Measurements from ENCODE around the gene LYSMD4.
"Not testable (repeated sequence)": the region's sequence is repeated elsewhere in the genome, so short reads cannot be mapped to it uniquely, and the experiment has no call there.

The LYSMD4 gene

DNA sequence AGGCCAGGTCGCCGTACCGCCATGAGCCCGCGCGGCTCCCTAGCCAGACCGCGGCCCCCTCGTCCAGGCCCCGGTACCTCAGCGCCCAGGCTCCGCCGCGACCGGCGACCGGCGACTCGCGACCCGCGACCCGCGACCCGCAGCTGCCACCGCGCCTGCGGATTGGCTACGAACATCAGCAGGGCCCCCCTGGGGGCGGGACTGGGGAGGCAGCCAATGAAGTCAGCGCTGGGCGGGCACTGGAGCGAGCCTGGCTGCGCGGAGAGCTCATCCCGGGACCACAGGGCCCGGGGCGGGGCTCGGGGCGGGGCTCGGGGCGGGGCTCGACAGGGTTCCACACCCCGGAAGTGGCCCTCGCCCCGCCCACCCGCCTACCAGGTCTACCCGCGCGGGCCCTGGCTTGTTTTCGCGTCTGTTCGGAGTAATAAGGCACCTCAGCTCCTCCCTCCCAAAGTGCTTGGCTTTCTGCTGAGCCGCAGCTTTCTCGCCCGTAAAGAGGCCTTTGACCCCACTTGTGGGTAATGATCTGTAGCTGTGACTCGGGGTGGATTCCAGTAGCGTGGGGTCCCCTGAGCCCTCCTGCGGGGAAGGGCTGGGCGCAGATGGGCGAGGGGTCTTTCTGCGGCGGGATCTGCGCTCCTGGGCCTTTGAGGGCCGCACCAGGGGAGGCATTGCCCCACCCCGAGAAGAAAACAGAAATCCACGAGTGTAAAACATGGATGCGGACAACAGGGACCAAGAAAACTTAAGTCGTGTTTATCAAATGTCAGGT lies at the start of gene LYSMD4:
LYSMD4 (minus strand) TSS at position 170 of the 772 bp plus-strand sequence. CDS start 1,438 bp downstream, outside the sequence.
- peak; percentile 99 for DNase-seq

DNA sequence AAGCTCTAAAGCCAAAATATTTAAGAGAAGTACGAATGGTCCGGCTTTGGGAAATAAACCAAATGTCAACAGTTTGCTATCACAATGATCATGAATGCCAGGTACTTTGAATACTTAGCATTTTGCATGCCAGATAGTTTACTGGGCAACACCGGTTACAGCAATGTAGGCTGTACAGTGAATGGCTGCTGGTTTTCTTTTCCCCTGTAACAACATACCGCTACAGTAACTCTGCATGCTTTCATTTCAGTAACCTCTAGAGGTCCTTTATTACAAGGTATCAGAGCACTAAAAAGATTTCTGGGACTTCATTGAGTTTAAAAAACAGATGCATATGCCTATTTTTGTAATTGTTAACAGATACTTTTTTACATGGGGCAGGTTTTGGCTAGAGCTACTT lies 48.8 kb upstream of the LYSMD4 start:
- not testable (repeated sequence) for DNase-seq

DNA sequence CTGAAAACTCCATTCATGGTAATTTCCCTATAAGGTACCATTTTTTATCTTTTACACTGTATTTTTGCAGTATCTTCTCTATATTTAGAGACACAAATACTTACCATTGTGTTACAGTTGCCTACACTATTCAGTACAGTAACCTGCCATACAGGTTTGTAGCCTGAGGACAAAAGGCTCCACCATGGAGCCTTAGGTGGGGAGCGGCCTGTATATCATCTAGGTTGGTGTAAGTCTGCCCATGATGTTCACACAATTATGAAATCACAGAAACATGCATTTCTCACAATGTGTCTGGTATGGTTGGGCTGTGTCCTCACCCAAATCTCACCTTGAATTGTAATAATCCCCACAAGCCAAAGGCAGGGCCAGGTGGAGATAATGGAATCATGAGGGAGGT lies 43.9 kb upstream of the LYSMD4 start:
- no peak for DNase-seq

DNA sequence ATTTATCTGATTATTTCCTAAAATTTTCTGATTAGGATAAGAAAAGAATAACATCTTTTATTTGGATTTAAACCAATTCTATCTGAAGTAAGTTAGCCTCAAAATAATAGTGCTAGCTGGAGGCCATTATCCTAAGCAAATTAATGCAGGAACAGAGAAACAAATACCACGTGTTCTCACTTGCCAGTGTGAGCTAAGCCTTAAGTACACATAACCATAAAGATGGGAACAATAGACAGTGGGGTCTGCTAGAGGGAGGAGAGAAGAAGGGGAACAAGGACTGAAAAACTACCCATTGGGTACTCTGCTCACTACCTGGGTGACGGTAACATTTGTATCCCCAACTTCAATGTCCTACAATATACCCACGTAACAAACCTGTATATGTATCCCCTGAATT lies 31.3 kb upstream of the LYSMD4 start:
- no peak for DNase-seq

DNA sequence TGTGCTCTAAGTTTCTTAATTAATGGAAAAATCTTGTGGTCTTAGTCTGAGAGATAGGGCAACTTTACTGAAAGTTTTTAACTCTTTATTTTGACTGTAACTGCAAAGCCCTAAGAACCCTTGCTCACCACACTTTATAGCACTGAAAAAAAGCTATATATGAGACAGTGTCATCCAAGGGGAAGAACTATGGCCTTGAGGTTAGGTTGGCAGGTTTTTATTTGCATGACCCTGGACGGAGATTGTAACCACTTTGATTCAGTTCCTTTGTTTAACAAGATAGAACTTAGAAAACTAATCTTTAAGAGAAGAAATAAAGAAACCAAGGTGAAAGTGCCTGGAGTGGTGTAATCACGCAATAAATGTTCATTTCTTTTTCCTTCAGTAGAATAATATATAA lies 30.6 kb upstream of the LYSMD4 start:
- DNase-seq = no peak

DNA sequence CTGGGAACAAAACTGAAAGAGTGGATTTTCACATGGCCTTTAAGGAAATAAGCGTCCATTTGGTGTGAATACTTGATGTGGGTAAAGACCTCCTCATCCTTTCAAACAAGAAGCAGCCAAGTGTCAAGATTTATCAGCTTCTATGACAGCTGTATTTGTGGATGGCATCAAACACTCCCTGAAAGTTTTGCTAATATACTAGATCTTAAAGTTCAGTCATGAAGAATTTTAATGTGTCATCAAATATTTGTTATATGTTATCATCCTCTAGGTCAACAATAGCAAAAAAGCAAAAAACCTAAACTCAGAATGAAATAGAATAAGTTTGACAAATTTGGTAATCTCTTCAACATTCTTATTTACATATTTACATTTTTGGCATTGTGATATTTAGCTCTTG lies 29.1 kb upstream of the LYSMD4 start:
- no peak for DNase-seq

DNA sequence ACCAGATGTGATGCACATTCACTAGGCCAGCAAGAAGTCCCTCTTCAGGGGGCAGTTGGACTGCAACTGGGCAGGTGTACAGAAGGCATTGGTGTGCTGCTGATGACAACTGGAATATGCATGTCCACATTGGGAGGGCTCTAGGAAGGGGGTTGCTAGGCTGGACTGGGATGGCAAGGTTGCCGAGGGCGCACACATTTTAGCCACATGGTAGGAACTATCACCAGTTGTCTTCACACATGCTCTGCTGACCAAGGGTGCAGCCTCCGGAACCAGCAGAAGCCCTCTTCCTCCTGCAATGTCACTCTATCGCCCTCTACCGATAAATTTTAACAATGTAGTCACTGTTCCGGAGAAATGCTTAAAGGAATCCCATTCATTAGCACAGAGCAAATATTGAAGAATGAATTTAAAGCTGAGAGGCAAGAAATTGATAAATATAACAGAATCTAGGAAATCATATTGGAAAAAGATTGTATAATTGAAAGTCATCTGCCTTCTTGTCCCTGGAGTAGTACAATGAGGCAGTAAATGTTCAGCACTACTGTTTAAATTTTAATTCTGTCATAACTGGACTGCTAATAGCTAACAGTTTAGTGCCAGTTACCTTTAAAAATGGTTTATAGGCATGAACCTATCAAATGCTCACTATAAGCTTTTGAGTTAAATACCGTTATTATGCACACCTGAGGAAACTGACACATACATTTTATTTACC lies 22.6 kb upstream of the LYSMD4 start:
- peak; percentile 52 for DNase-seq

DNA sequence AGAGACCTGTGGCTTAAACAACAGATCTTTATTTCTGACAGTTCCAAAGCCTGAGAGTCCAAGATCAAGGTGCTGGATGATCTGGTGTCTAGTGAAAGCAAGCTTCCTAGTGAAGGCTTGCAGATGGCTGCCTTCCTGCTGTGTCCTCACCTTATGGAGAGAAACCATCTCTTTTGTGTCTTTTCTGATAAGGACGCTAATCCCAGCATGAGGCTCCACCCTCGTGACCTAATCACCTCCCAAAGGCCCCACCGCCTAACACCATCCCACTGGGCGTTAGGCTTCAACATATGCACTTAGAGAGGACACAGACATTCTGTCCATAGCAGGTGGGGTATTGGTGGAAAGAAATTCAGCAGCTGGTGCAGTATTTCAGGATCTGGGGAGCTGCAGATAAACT lies 19.8 kb upstream of the LYSMD4 start:
- DNase-seq = no peak

DNA sequence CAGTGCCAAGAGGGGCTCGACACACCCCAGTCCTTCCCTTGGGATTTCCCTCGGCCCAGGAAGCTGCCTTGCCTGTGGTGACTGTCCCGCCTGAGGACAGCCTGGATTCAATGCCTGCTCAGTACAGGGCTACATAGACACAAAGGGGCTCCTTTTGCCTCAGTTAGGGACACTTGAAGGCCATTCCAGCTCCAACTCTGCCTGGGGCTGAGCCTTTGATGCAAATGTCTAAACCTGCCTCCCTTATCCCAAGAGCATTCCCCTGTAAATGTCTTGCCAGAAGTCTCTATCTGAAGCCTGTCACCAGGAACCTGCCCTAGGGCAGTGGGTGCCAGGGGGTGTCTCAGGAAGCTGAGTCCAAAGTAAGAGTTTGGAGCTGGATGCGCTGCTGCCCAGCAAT lies 19.3 kb upstream of the LYSMD4 start:
- DNase-seq = no peak

DNA sequence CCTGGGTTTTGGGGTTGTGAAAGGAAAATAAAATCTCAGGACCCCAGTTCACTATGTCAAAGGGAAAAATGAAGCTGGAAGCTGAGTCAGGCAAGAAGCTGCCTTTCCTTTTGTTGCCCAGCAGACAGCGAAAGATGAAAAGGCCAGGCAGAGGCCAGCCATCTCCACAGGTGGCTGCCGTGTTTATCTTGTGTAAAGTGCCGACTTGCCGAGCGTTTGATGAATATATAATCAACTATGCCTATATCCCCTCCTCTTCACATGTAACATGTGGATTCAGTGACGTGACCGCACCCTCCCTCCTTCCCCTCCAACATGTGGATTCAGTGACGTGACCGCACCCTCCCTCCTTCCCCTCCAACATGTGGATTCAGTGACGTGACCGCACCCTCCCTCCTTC lies 17.1 kb upstream of the LYSMD4 start:
- DNase-seq = not testable (repeated sequence)

DNA sequence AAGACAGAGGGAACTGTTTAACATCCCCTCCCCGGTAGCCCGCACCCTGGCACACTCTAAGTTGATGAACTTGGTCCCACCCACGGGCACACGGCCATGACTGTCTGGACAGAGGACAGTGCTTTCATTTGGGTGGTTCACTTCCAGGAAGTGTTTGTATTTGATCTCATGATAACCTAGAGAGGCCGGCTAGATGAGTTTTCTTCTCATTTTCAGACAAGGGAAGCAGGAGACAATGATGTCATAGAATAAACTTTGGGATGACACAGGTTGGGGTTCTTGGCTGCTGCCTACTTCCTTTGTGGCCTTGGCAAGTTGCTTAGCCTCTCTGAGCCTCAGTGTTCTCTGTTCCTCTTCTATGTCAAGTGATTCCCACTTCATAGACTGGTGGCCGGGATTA lies 16.1 kb upstream of the LYSMD4 start:
- DNase-seq = no peak

DNA sequence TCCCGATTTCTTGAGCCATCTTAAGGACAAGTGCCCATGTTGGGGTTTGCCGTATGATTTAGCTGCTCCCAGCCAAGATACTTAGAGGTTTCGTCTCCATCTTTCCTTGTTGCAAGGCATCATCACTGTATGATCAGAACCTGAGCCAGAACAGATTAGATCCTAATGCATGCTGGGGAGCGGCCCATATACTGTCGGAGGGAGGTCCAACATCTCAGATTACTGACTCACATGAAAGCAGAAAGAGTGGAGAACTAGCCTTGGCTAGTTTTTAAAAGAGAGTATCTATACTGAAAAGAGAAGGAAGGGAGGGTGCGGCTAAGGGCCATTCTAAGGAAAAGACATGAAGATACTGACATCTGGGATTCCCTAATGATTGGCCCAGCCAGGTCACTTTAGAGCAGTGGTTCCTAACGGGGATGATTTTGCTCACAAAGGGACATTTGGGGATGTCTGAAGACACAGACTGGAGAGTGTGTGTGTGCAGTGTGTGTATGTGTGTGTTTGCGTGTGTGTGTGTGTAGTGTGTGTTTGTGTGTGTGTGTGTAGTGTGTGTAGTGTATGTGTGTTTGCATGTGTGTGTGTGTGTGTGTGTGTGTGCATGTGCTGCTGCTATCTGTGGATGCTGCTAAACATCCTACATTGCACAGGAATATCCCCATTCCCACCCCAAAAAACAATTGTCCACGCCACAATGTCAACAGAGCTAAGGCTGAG lies 12.3 kb upstream of the LYSMD4 start:
- DNase-seq = no peak

DNA sequence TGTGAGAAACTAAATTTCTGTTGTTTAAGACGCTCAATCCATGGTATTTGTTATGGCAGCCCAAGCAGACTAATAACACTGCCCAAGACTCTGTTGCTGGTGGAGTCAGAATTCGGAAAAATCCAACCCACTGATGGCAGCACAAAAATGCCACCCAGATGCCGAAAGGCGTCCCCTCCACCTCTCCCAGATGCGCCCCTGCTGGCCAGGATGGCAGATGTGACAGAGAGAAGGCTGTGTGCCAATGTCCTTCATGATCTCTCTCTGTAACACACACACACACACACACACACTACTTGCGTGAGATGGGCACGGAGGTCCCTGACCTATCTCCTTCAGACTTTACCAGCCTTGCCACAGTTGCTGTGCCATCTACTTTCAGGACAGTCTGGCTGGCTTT lies 10.9 kb upstream of the LYSMD4 start:
- DNase-seq = no peak

DNA sequence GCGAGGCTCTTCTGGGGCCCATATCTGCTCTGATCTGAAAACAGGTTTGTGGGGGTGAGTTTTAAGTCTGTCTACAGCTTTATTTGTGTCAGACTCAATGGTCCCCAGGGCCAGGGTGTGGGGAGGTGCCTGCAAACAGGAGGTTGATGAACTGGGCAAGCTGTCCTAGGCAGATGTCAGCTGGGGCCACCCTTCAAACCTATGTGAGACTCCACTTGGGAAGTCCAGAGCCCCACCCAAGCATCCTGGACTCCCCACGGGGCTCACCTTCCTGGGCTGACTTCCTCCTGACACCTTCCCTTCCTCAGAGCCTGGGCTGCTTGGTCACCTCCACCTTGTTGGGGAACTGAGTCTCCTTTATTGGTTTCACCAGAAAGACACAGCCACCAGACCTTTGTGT lies 8.6 kb upstream of the LYSMD4 start:
- DNase-seq = no peak

DNA sequence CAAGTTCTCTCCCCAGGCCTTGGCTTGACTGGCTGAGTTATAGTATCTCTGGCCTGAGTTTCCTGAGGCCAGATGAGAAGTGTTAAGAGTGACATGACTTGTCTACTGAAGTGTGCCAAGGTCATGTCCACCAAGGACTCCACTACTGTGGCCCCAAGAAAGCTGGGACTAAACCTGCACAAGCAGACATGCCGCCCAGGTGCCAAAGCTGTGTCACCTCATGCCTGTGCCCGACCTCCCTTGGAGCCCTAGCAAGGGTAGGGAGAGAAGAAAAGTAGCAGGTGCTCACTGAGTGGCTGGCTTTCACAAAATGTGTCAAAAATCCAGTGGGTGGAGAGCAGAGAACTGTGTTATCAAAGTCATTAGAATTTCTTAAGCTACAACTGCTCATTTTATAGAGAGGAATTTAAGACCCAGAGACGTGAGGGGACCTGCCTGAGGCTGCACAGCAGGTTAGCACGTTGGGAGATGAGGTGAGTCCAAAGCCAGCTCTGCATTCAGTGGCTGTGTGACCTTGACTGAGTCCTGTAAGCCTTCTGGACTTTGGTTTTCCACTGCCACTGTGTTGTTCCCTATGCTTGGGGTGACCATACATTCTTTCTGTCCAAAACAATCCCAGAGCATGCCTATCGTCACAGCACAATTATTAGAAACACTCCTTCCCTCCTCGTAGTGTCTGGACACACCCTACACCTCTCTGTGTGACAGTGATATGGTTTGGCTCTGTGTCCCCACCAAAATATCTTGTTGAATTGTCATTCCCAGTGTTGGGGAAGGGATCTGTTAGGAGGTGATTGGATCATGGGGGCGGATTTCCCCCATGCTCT lies 5.0 kb upstream of the LYSMD4 start:
- no peak for DNase-seq

DNA sequence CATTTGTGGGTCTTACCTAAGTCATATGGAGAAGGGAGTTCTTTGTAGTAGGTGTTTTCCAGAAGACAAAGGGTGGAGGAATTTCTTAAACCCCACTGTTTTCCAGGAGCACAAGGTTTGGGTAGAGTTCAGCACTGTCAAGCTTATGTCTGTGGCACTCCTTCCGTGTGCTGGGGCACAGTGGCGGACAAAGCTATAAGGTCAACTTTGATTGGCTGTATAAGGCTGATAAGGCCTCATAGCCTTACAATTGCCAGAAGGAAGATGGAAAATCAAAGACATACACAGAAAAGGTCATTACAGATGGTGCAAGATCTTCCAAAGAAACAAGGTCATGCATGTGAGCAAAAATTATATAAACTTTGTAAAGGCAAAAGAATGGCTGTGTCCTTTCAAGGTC lies 3.5 kb upstream of the LYSMD4 start:
- DNase-seq = no peak

DNA sequence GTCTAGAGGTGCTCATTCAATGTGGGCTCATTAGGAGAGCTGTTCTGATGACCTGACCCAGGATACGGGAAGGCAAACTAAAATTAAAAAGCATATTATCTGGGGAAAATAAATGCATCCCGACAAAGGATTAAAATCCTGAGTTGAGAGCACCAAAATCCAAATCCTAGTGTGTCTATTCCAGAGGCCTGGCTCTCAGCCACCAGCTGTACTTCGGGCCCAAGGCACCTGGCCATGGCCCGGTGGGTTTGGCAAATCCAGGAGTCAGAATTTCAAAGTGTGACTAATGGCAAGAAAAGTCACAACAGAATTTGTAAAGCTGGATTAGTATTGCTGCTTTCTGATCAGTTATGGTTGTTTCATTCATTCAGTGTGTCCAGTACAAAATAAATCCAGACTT lies 2.6 kb upstream of the LYSMD4 start:
- DNase-seq = no peak

DNA sequence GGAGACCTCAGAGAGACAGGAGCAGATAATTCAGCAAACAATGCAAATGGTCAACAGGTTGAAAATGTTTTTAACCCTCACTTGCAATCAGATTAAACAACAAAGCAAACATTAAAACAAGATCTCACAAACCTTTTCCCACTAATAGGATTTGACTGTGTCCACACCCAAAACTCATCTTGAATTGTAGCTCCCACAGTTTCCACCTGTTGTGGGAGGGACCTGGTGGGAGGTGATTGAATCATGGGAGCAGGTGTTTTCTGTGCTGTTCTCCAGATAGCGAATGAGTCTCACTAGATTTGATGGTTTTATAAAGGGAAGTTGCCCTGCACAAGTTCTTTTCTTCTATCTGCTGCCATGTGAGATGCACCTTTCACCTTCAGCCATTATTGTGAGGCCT lies 1.3 kb upstream of the LYSMD4 start:
- no peak for DNase-seq

DNA sequence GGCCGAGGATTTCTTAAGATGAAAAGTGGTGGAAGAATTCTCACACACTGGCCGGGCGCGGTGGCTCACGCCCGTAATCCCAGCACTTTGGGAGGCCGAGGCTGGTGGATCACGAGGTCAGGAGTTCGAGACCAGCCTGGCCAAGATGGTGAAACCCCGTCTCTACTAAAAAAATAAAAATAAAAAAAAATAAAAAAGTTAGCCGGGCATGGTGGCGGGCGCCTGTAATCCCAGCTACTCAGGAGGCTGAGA lies 729 bp upstream of the LYSMD4 start:
- DNase-seq = not testable (repeated sequence)

DNA sequence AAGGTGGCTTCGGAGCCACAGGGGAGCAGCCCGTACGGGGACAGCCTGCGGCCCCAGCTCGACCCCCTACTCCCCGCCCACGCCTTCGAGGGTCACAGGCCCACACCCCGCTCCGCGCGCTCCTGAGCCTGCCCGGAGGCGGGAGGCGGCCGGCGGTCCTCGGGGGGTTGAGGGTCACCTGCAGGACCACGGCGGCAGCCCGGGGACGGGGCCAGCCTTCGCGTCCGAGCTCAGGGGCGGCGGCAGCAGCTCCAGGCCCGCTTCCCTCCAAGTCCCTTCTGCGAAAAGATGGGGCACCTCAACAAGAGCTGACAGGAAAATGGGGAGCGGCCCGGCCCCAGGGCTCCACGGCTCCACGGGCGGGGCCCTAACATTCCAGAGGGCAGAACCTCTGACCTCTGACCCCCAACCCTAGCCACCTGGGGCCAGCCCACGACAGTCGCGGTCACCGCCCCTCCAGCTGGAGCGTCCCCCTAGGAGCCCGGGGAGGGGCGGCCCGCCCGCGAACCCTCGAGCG lies 428 bp downstream of the LYSMD4 start:
- DNase-seq = no peak

DNA sequence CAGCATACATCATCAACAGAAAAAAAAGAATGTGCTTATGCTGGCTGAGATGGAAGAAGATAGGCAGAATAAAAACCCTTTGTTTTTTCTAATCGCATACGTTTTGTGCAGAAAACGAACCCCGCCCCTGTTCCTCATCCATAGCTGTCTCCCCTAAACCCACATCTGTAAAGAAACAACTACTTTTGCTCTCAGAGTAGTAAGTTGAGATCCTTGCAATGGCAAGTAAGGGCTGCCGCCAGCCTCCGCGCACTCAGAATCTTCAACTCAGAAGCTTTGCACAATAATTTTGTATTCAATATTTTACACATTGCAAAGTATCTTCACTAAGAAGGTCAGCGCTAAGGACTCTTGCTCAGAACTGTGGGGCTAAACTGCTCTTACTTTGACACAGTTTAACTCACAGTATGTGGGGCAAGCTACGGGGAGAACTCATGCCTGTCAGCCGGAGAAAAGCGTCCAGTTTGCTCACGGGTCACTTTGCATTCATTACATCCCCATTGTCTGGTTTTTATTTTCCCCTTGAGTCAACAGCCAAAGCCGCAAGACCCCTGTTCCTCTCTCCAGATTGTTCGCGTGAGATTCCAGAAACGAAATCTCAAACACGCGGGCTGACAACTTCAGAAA lies 1.0 kb downstream of the LYSMD4 start:
- DNase-seq = no peak

DNA sequence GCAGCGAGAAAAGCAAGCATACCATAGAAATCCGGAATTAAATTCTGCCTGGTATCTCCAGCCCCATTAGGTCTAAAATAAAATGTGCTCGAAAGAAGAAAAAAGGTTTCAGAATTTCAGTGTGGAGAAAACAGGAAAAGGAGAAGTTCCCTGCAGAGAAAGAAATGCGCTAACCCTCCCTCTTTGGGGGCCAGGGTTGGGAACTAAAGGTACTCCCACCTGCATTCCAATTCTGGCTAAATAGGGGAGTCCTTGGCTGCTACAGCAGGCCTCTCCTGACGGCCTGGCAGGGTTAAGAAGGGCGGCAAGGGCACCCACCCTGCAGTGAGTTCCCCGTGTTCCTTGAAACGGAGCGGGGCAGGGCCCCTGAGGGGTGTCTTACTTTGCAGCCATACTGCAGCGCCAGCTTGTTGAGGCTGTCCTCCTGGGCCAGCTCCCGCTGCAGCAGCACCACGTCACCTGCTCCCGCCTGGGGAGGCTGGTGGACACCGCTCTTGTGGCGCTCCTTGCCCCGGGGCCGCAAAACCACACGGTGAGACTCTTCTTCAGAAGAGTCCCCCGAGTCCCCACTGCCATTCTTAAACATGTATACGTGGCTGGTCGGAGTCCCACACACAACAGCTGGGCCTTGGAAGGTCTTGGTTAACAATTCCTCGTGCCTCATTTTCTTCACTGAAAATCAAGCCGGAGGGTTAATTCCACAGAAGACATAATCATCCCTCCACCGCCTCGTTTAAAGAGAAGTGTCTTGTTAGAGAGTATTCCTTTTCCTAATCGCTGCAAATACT lies 1.7 kb downstream of the LYSMD4 start:
- no peak for DNase-seq

Measured in right forelimb (tissue), 1 donor.